GM21526 (cell line): ENCODE results near the gene TM4SF4.
A peak's percentile ranks its signal among the peaks of the same experiment; 100 is the strongest.

ENCODE experiments used
- ATAC-seq: cut with Tn5 transposase; IDR thresholded peaks from one replicate; pipeline ENCODE4 v1.9.1; 2021; ENCODE audit warnings: moderate library complexity; ENCODE audit not compliant: unreplicated experiment, low FRiP score

The TM4SF4 gene

GRCh38 chr3:149480326-149481017 lies 6.0 kb downstream of the TM4SF4 start:
- peak; percentile 98 for ATAC-seq

DNA sequence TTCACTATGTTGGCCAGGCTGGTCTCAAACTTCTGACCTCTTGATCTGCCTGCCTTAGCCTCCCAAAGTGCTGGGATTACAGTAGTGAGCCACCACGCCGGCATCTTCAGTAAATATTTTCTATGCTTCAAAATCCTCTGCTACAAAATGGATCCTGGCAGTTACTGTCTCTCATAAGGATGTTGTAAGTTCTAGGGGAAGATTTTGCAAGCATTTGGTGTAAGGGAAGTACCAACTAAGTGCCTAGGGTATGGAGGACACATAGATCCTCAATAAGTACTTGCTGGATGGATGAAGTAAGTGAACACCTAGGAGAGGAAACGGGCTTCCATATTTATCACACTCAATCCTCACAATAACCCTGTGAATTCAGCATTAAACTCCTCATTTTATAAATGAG lies 6.6 kb downstream of the TM4SF4 start:
- ATAC-seq = no peak

- no peak for ATAC-seq
These were observed 7.0 kb downstream of the TM4SF4 start for GRCh38 chr3:149481491-149481890.

GRCh38 chr3:149486726-149487125 lies 12.2 kb downstream of the TM4SF4 start:
- no peak for ATAC-seq

DNA sequence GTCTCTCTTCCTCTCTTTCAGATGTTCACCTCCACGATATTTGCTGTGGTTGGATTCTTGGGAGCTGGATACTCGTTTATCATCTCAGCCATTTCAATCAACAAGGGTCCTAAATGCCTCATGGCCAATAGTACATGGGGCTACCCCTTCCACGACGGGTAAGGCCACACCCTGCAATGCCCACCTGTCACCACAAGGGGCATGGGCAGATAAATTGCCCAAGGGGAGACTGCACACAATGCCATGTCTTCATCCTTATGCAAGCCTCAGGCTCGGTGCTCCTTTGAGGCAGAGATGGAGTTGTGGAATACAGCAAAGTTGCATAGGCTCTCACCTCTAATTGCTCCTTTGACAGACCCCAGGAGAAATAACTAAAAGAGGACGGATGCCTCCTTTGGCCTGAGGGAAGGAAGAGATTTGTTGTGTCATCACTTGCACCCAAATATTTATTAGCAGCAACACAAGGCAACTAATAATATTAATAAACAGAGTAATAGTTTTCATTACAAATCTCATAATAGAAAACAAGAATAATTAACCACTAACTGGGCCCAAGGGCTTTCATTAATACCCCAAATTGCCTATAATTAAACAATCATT lies 13.2 kb downstream of the TM4SF4 start:
- peak; percentile 81 for ATAC-seq

DNA sequence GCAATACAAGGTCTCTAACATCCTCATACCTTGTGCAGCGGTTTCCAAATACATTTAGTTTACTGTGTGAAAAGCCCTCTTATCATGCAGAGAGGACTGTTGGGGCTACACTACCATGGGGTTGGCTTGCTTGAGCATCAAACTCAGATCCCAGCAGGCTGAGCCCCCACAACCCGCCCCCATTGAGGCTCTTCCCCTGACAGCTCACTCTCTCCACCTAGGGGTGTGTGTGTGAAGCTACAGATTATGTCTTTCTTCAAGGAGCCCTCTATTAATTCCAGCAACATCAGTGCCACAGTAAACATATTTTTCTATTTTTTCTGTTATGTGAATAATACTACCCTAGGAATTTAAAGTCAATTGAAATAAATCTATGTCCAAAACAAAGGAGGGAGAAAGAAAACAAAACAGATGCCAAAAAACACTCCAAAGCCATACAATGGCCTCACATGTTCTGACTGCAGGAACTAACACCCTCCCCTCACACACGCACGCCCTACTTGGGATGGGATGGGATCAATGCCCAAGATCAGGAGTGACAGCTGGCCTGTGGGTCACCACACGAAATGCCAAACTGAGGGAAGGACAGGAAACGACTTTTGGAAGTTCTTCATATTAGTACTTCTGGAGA lies 14.7 kb downstream of the TM4SF4 start:
- ATAC-seq = no peak

GRCh38 chr3:149490260-149490971 lies 15.9 kb downstream of the TM4SF4 start:
- ATAC-seq = no peak

GRCh38 chr3:149493315-149494021 lies 19.0 kb downstream of the TM4SF4 start:
- no peak for ATAC-seq

- no peak for ATAC-seq
These were observed 19.7 kb downstream of the TM4SF4 start for GRCh38 chr3:149494022-149494758.

- no peak for ATAC-seq
These were observed 20.5 kb downstream of the TM4SF4 start for GRCh38 chr3:149494759-149495580.

GRCh38 chr3:149495581-149496125 lies 21.2 kb downstream of the TM4SF4 start:
- no peak for ATAC-seq

DNA sequence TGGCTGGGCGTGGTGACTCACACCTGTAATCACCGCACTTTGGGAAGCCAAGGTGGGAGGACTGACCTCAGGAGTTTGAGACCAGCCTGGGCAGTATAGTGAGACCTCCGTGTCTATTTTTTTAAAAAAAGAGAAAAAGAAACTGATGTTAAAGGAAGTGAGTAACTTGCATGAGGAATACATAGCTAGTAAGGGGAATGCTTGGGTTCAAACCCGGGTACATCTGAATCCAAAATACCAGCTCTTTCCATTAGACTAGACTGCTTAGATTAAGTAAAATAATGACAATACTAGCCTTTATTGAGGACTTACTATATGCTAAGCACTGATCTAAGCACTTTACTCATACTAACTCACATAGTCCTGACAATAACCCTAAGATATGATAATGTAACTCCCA lies 22.4 kb downstream of the TM4SF4 start:
- no peak for ATAC-seq

DNA sequence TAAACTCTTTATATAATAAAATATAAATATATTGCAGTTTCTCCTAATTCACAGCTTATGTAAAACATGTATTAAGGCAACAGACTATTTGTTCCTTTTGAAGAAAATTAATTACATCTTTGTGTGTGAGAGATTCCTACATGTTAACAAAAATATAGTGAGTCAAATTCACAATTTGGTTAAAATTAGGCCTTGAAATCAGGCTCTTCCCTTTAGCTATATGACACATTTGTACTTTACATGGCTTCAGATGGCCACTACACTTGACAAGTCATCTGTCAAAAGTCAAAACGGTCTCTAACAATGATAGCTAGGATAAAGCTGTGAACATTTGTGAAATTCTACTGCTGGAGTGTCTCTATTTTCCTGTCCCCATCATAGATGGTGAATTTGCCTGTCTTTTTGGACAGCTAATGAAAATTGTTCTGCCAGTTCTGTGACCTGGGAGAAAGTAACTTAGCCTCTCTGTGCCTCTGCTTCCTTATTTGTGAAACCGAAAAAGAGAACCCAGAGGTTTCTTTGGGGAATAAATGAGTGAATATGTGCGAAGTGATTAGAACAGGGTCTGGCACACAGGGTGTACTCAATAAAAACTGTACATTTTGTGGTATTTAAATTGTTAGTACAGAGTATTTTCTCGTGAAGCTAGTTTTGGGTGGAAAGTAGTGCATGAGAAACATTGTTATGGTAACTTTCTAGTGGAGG lies 23.6 kb downstream of the TM4SF4 start:
- no peak for ATAC-seq

- ATAC-seq = no peak
These were observed 27.0 kb downstream of the TM4SF4 start for GRCh38 chr3:149501524-149501923.

GRCh38 chr3:149502438-149502837 lies 27.9 kb downstream of the TM4SF4 start:
- ATAC-seq = no peak

GRCh38 chr3:149506540-149506939 lies 32.0 kb downstream of the TM4SF4 start:
- no peak for ATAC-seq

- ATAC-seq = no peak
These were observed 32.5 kb downstream of the TM4SF4 start for GRCh38 chr3:149506965-149507364.
